GM19468 (cell line): ENCODE results near the gene TPSD1.
"Not testable (repeated sequence)": the region's sequence is repeated elsewhere in the genome, so short reads cannot be mapped to it uniquely, and the experiment has no call there.

ENCODE experiments used
- ATAC-seq: cut with Tn5 transposase; IDR thresholded peaks from one replicate; pipeline ENCODE4 v1.9.1; 2021; ENCODE audit warnings: mild to moderate bottlenecking, moderate library complexity, moderate number of reproducible peaks; ENCODE audit not compliant: unreplicated experiment; ENCODE audit errors: extremely low read depth

The TPSD1 gene

DNA sequence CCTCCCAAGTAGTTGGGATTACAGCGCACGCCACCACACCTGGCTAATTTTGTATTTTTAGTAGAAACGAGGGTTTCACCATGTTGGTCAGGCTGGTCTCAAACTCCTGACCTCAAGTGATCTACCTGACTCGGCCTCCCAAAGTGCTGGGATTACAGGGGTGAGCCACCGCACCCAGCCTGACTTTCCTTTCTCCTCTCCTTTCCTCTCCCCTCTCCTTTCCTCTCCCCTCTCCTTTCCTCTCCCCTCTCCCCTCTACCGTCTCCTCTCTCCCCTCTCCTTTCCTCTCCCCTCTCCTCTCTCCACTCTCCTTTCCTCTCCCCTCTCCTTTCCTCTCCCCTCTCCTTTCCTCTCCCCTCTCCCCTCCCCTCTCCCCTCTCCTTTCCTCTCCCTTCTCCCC is 36.3 kb downstream of the TPSD1 start:
- ATAC-seq = not testable (repeated sequence)

- ATAC-seq = not testable (repeated sequence)
Observed at GRCh38 chr16:1292808-1293207, 36.9 kb downstream of the TPSD1 start.

DNA sequence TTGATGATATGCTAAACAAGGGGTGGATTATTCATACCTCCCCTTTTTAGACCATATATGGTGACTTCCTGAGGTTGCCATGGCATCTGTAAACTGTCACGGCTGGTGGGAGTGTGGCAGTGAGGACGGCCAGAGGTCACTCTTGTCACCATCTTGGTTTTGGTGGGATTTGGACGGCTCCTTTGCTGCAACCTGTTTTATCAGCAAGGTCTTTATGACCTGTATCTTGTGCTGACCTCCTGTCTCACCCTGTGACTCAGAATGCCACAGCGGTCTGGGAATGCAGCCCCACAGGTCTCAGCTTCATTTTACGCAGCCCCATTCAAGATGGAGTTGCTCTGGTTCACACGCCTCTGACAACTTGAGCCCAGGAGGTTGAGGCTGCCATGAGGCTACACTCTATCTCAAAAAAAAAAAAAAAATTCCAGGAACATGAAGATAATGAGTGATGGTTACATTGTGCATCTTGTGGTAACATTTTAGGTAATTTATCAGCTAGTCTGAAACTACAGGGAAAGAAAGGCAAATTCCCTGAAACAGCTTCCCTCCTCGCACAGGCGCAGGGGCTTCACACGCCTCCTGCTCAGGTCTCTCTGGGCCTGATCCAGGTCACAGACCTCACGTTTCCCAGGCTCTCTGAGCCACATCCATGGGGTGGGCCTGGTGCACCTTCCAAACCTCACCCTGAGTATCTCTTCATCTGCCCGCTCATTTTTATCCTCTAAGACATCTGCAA is 38.2 kb downstream of the TPSD1 start:
- no peak for ATAC-seq

GRCh38 chr16:1295465-1295864 is 39.6 kb downstream of the TPSD1 start:
- no peak for ATAC-seq

GRCh38 chr16:1296688-1297017 is 40.8 kb downstream of the TPSD1 start:
- ATAC-seq = not testable (repeated sequence)

- ATAC-seq = no peak
Observed at GRCh38 chr16:1297018-1297696, 41.3 kb downstream of the TPSD1 start.

DNA sequence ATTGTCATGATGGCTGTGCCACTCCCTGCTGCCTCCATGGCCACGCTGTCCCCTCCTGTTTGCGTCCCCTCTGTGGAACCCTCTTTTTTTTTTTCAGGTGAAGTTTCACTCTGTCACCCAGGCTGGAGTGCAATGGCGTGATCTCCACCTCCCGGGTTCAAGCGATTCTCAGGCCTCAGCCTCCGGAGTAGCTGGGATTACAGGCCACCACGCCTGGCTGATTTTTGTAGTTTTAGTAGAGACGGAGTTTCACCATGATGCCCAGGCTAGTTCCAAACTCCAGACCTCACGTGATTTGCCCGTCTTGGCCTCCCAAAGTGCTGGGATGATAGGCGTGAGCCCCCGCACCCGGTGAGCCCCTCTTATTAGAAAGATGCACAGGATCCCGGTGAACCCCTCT is 42.5 kb downstream of the TPSD1 start:
- no peak for ATAC-seq

DNA sequence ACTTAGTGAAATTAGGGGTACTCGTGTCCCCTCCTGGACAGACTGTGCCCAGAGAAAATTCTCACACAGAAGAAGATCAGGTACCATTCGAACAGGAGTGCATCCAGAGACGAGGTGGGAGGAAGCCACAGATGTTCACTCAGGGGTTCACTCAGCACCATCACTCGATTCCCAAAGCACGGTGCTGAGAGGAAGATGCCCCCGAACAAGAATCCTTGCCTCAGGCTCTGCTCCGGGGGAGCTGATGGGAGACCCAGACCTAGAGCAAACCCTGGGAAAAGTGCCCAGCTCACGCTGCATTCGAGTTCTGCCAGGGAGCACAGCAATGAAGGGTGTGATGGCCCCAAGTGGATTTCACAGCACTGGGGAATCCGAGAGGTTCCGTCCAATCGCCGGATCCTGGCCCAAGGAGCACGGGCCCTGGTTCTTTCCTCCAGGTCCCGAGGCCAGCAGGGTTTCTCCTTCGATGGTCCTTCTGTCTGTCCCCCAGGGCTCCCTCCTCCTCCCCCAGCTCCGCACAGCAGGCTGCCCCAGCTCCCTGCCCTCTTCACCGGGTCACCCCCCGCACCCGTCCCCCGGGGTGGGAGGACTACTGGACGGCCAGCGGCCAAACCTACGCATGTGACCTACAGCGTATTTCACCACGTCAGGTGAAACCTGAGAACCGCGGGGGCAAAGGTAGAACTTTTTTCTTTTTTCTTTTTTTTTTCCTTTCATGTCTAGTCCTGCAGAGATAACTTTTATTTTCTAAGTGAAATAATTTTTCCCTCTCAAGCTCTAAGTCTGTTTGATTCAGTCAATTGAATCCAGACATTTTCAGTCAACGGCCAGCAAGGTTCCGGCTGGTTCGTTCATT is 43.4 kb downstream of the TPSD1 start:
- ATAC-seq = no peak

- ATAC-seq = no peak
Observed at GRCh38 chr16:1299868-1300203, 44.0 kb downstream of the TPSD1 start.

GRCh38 chr16:1300664-1301476 is 45.0 kb downstream of the TPSD1 start:
- ATAC-seq = no peak

DNA sequence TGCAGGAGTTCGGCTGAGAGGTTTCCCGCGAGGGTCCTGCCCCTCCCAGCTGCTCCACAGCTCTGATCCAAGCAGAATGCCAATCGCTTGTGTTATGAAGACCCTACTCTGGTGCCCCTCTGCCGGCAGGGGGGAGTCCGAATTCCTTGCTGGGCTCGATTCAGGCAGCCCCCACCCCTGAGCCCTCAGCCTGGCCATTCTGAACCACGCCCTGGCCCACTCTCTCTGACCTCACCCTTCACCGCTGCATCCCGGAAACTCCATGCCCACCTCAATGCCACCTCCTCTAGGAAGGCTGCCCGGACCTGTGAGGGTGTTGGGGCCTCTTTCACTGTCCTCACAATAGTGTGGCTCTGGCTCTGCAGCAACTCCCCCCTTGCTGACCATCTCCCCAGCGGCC is 45.7 kb downstream of the TPSD1 start:
- no peak for ATAC-seq

DNA sequence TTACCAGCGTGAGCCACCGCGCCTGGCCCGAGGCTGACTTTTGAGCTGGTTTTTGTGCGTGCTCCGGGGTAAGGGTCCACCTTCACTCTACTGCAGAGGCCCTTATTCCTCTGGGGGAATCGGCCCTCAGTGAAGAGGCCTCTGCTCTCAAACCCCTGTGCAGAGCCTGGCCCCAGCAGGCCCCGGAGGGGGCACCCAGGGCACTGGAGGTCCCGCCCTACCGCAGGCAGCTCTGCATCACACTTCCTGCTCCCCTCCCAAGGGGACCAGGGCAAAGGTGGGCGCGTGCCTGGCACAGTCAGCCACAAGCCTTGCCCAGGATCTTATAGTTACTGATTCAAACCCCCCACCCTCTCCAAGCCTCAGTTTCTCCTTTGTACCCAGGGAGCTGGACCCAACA is 50.0 kb downstream of the TPSD1 start:
- no peak for ATAC-seq

GRCh38 chr16:1306334-1306733 is 50.5 kb downstream of the TPSD1 start:
- ATAC-seq = no peak

- no peak for ATAC-seq
Observed at GRCh38 chr16:1308036-1308976, 52.4 kb downstream of the TPSD1 start.
